ENCODE measurements around the gene AGAP1. TPM values are rescaled to one million over a fixed set of nuclear protein-coding genes. Genes with fewer than 3 reads are reported as not detected.

AGAP1 gene
- total RNA-seq, 1 donor from 2014 or later, result 20.4 TPM

DNA sequence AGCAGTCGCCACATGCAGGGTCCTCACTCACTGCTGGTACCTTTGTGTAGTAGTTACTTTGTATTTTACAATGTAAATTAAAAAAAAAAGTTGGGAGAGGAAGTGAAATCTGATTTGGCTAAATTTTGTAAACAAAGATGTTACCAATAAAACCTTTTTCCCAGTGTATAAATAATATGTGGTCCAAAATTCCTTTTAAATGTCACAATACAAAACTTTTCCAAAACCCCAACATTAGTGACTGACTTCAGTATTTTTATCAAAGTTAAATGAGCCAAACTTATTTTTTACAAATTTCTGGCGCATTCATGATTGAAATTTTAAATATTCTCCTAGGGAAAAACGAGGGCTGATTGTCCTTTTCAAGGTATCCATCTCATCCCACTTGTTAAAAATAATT, 239.9 kb downstream of the AGAP1 start:
- H4K20me1 ChIP-seq (ENCODE audit: low read depth), result peaks cover 55% of the 10 kb centered on the region
- H3K36me3 Mint-ChIP-seq, result peaks cover 16% of the 10 kb centered on the region
- H3K4me3 Mint-ChIP-seq, result no peak overlapping the region
- no peak overlapping the region for H3K4me2 ChIP-seq
- H3K36me3 ChIP-seq, result no peaks in the 10 kb centered on the region
- H3K27me3 ChIP-seq, result no peaks in the 10 kb centered on the region
- H3K4me1 ChIP-seq, result peaks cover 22% of the 10 kb centered on the region
- H3K27ac Mint-ChIP-seq, result peak overlapping the region; percentile 22
- no peak overlapping the region for H3K9ac ChIP-seq
- TF ChIP-seq EZH2 (IDR thresholded peaks at IDR 0.05) (no peak), EZH2phosphoT487 (IDR thresholded peaks at IDR 0.05) (no peak)
- TF ChIP-seq, protein P1, sequence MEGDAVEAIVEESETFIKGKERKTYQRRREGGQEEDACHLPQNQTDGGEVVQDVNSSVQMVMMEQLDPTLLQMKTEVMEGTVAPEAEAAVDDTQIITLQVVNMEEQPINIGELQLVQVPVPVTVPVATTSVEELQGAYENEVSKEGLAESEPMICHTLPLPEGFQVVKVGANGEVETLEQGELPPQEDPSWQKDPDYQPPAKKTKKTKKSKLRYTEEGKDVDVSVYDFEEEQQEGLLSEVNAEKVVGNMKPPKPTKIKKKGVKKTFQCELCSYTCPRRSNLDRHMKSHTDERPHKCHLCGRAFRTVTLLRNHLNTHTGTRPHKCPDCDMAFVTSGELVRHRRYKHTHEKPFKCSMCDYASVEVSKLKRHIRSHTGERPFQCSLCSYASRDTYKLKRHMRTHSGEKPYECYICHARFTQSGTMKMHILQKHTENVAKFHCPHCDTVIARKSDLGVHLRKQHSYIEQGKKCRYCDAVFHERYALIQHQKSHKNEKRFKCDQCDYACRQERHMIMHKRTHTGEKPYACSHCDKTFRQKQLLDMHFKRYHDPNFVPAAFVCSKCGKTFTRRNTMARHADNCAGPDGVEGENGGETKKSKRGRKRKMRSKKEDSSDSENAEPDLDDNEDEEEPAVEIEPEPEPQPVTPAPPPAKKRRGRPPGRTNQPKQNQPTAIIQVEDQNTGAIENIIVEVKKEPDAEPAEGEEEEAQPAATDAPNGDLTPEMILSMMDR (IDR thresholded peaks at IDR 0.05), result no peak
- H3K9me3 ChIP-seq (ENCODE audit: low read depth), result no peaks in the 10 kb centered on the region
- H3K79me2 ChIP-seq (ENCODE audit: low read depth), result no peaks in the 10 kb centered on the region
- H3K4me1 Mint-ChIP-seq, result peaks cover 10% of the 10 kb centered on the region
- H3K27me3 Mint-ChIP-seq (ENCODE audit: insufficient read depth, low read depth), result peaks cover 3% of the 10 kb centered on the region
- H3K9me3 Mint-ChIP-seq, result no peaks in the 10 kb centered on the region
- H3F3A ChIP-seq (ENCODE audit: low read depth), result no peaks in the 10 kb centered on the region
- H3K4me3 ChIP-seq, result no peak overlapping the region
- H3K27ac ChIP-seq, result no peak overlapping the region
- no peak for DNase-seq (ENCODE audit: low spot score)
- no peak overlapping the region for H2AFZ ChIP-seq (replicated peaks)

DNA sequence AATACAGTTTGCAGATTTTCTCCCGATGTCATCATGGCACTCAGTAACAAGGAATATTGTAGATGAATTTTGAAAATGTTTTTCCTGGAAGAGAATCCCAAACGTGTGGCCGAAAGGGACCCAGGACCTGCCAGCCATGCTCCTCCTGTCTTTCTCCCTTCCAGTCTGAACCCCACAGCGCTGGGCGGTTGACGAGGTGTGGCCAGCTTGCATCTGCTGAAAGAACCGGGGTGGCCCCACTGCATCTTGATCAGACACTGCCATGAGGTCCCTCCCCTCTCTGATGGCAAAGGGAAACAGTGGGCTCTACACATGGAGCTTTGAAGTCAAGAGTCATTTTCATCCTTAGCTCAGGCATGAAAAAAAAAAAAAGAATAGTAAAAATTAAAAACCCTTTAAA, 240.3 kb downstream of the AGAP1 start:
- peaks cover 3% of the 10 kb centered on the region for H3K27me3 Mint-ChIP-seq (ENCODE audit: insufficient read depth, low read depth)
- no peaks in the 10 kb centered on the region for H3K9me3 Mint-ChIP-seq
- no peaks in the 10 kb centered on the region for H3F3A ChIP-seq (ENCODE audit: low read depth)
- TF ChIP-seq EZH2phosphoT487 (IDR thresholded peaks at IDR 0.05), result no peak
- TF ChIP-seq EZH2 (IDR thresholded peaks at IDR 0.05), result no peak
- TF ChIP-seq, protein P1 (IDR thresholded peaks at IDR 0.05), result no peak
- no peaks in the 10 kb centered on the region for H3K9me3 ChIP-seq (ENCODE audit: low read depth)
- H3K27me3 ChIP-seq, result no peaks in the 10 kb centered on the region
- no peak overlapping the region for H3K4me3 ChIP-seq
- no peak overlapping the region for H3K27ac Mint-ChIP-seq
- no peak overlapping the region for H3K9ac ChIP-seq
- no peak overlapping the region for H3K4me2 ChIP-seq
- H3K27ac ChIP-seq, result no peak overlapping the region
- H2AFZ ChIP-seq (replicated peaks), result no peak overlapping the region
- peaks cover 51% of the 10 kb centered on the region for H4K20me1 ChIP-seq (ENCODE audit: low read depth)
- H3K4me1 ChIP-seq, result peaks cover 22% of the 10 kb centered on the region
- peaks cover 16% of the 10 kb centered on the region for H3K36me3 Mint-ChIP-seq
- no peaks in the 10 kb centered on the region for H3K79me2 ChIP-seq (ENCODE audit: low read depth)
- H3K4me1 Mint-ChIP-seq, result peaks cover 10% of the 10 kb centered on the region
- DNase-seq (ENCODE audit: low spot score), result no peak
- H3K4me3 Mint-ChIP-seq, result no peak overlapping the region
- H3K36me3 ChIP-seq, result no peaks in the 10 kb centered on the region

DNA sequence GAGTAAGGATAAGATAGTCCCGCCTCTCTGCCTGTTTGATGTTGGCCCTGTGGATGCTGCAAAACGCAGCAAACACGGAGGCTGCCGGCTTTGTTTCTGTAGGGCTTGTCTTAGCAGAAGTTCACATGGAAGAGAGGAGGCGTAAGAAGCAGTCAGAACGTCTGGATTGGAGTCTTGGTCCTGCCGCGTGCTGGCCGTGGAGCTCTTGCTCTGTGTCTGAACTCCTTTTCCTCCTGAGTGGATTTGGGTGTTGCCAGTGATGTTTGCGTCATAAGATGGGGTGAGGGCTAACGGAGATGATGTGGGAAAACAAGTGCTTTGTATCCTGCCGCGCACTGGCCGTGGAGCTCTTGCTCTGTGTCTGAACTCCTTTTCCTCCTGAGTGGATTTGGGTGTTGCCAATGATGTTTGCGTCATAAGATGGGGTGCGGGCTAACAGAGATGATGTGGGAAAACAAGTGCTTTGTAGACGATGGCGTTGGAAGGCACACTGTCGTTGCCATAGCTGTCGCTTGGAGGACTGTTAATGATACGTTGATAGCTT, 240.9 kb downstream of the AGAP1 start:
- Mint-ChIP-seq H3K4me3 (no peak overlapping the region), H3K27ac (no peak overlapping the region), H3K27me3 (ENCODE audit: insufficient read depth, low read depth) (peaks cover 5% of the 10 kb centered on the region), H3K9me3 (no peaks in the 10 kb centered on the region), H3K4me1 (peaks cover 14% of the 10 kb centered on the region), H3K36me3 (peaks cover 16% of the 10 kb centered on the region)
- Histone ChIP-seq H4K20me1 (ENCODE audit: low read depth) (peaks cover 48% of the 10 kb centered on the region), H3K4me2 (no peak overlapping the region), H2AFZ (replicated peaks) (no peak overlapping the region), H3K36me3 (no peaks in the 10 kb centered on the region), H3K27ac (no peak overlapping the region), H3K9me3 (ENCODE audit: low read depth) (no peaks in the 10 kb centered on the region), H3K9ac (no peak overlapping the region), H3F3A (ENCODE audit: low read depth) (no peaks in the 10 kb centered on the region), H3K4me3 (no peak overlapping the region), H3K4me1 (peaks cover 22% of the 10 kb centered on the region), H3K79me2 (ENCODE audit: low read depth) (no peaks in the 10 kb centered on the region), H3K27me3 (no peaks in the 10 kb centered on the region)
- TF ChIP-seq, protein P1 (IDR thresholded peaks at IDR 0.05), result no peak
- TF ChIP-seq EZH2phosphoT487 (IDR thresholded peaks at IDR 0.05), result no peak
- no peak for TF ChIP-seq EZH2 (IDR thresholded peaks at IDR 0.05)
- DNase-seq (ENCODE audit: low spot score), result no peak

Data from neural progenitor cell (in vitro differentiated cells).